Measurements from ENCODE around the gene TMEM255B. TPM values are rescaled to one million over a fixed set of nuclear protein-coding genes. Genes with fewer than 3 reads are reported as not detected.
A peak's percentile ranks its signal among the peaks of the same experiment; 100 is the strongest.

The TMEM255B gene
- total RNA-seq, 1 experiment from 2014 or later, result not detected

DNA sequence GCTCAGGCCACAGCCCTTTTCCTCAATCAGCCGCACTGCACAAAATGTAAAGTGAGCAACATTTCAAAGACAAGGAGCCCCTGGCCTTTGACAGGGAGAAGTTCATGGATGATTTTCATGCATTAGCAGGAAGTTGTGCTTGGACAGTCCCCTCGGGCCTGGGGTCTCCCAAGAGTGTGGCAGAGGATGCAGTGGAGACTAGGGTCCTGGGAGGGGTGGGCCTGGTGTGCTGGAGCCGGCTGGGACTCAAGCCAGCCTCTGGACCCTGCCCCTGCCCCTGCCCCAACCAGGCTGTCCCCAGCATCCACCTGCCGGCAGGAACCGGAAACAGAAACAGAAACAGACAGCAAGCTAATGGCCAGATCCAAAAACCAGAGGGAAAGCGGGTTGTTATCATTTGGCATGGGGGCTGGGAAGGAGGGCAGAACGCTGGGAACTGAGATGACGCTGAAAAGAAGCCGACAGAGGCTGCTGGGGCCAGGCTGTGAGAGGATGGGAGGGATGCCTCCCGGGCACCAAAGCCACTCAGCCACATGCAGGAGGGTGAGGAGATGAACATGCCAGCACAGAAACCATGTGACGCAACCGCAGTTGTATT, 102.5 kb downstream of the TMEM255B start:
- no peak overlapping the region for H3K27ac Mint-ChIP-seq (ENCODE audit: unreplicated experiment)
- CTCF ChIA-PET, result no interaction called here
- no peak overlapping the region for H3K4me3 Mint-ChIP-seq (ENCODE audit: low read depth, unreplicated experiment)
- no TSS peak for BruUV-seq (replicated peaks)
- DNase-seq, result no peak
- intact Hi-C loops (cut with micrococcal nuclease; ENCODE audit: unreplicated experiment), result no loop called here
- no peaks in the 10 kb centered on the region for H3K36me3 Mint-ChIP-seq (ENCODE audit: insufficient read depth, unreplicated experiment)
- H3K9me3 Mint-ChIP-seq (ENCODE audit: low read depth, unreplicated experiment), result no peaks in the 10 kb centered on the region
- TF ChIP-seq, protein P1, sequence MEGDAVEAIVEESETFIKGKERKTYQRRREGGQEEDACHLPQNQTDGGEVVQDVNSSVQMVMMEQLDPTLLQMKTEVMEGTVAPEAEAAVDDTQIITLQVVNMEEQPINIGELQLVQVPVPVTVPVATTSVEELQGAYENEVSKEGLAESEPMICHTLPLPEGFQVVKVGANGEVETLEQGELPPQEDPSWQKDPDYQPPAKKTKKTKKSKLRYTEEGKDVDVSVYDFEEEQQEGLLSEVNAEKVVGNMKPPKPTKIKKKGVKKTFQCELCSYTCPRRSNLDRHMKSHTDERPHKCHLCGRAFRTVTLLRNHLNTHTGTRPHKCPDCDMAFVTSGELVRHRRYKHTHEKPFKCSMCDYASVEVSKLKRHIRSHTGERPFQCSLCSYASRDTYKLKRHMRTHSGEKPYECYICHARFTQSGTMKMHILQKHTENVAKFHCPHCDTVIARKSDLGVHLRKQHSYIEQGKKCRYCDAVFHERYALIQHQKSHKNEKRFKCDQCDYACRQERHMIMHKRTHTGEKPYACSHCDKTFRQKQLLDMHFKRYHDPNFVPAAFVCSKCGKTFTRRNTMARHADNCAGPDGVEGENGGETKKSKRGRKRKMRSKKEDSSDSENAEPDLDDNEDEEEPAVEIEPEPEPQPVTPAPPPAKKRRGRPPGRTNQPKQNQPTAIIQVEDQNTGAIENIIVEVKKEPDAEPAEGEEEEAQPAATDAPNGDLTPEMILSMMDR (IDR thresholded peaks at IDR 0.05; ENCODE audit: unreplicated experiment), result no peak
- H3K4me1 Mint-ChIP-seq (ENCODE audit: low read depth, unreplicated experiment), result no peaks in the 10 kb centered on the region
- H3K27me3 Mint-ChIP-seq (ENCODE audit: unreplicated experiment), result no peaks in the 10 kb centered on the region

- TF ChIP-seq, protein P1 (IDR thresholded peaks at IDR 0.05; ENCODE audit: unreplicated experiment), result no peak
- no peaks in the 10 kb centered on the region for H3K9me3 Mint-ChIP-seq (ENCODE audit: low read depth, unreplicated experiment)
- H3K36me3 Mint-ChIP-seq (ENCODE audit: insufficient read depth, unreplicated experiment), result no peaks in the 10 kb centered on the region
- intact Hi-C loops (cut with micrococcal nuclease; ENCODE audit: unreplicated experiment), result no loop called here
- CTCF ChIA-PET, result no interaction called here
- BruUV-seq (replicated peaks), result no TSS peak
- DNase-seq, result no peak
- H3K27ac Mint-ChIP-seq (ENCODE audit: unreplicated experiment), result no peak overlapping the region
- H3K4me3 Mint-ChIP-seq (ENCODE audit: low read depth, unreplicated experiment), result peak overlapping the region; percentile 31
- H3K27me3 Mint-ChIP-seq (ENCODE audit: unreplicated experiment), result no peaks in the 10 kb centered on the region
- no peaks in the 10 kb centered on the region for H3K4me1 Mint-ChIP-seq (ENCODE audit: low read depth, unreplicated experiment)
Observed at GRCh38 chr13:113862191-113862930, 103.3 kb downstream of the TMEM255B start.

GRCh38 chr13:113862931-113863523, 104.0 kb downstream of the TMEM255B start:
- Mint-ChIP-seq H3K4me3 (ENCODE audit: low read depth, unreplicated experiment) (no peak overlapping the region), H3K4me1 (ENCODE audit: low read depth, unreplicated experiment) (no peaks in the 10 kb centered on the region), H3K27ac (ENCODE audit: unreplicated experiment) (no peak overlapping the region), H3K36me3 (ENCODE audit: insufficient read depth, unreplicated experiment) (no peaks in the 10 kb centered on the region), H3K27me3 (ENCODE audit: unreplicated experiment) (peaks cover 6% of the 10 kb centered on the region), H3K9me3 (ENCODE audit: low read depth, unreplicated experiment) (no peaks in the 10 kb centered on the region)
- BruUV-seq (replicated peaks), result no TSS peak
- TF ChIP-seq, protein P1 (IDR thresholded peaks at IDR 0.05; ENCODE audit: unreplicated experiment), result no peak
- CTCF ChIA-PET, result no interaction called here
- DNase-seq, result no peak
- intact Hi-C loops (cut with micrococcal nuclease; ENCODE audit: unreplicated experiment), result no loop called here

GRCh38 chr13:113863524-113864272, 104.7 kb downstream of the TMEM255B start, which contains the start of gene GAS6:
Gene GAS6, minus strand, starts transcription at chr13:113864076. Its CDS starts 156 bp downstream, at chr13:113863920.
- CTCF ChIA-PET, result interaction anchor here (0.8 kb wide), 1 partner anchor 337 kb away, joined by 3 read pairs; no protein-coding TSS in a partner anchor
- intact Hi-C loops (cut with micrococcal nuclease; ENCODE audit: unreplicated experiment), result no loop called here

More at GRCh38 chr13:113863524-113864272, 104.7 kb downstream of the TMEM255B start, which contains the start of gene GAS6:
- no TSS peak for BruUV-seq (replicated peaks)
- no peak within 1 kb of the TSS for H3K27ac Mint-ChIP-seq (ENCODE audit: unreplicated experiment)
- H3K4me3 Mint-ChIP-seq (ENCODE audit: low read depth, unreplicated experiment), result no peak within 1 kb of the TSS
- H3K27me3 Mint-ChIP-seq (ENCODE audit: unreplicated experiment), result peaks cover 11% of the 10 kb centered on the region
- TF ChIP-seq, protein P1 (IDR thresholded peaks at IDR 0.05; ENCODE audit: unreplicated experiment), result no peak
- no peak for DNase-seq
- H3K9me3 Mint-ChIP-seq (ENCODE audit: low read depth, unreplicated experiment), result no peaks in the 10 kb centered on the region
- H3K36me3 Mint-ChIP-seq (ENCODE audit: insufficient read depth, unreplicated experiment), result no peaks in the 10 kb centered on the region
- no peaks in the 10 kb centered on the region for H3K4me1 Mint-ChIP-seq (ENCODE audit: low read depth, unreplicated experiment)
